Astrocyte (in vitro differentiated cells and primary cell): ENCODE data around the gene FCRLA. TPM values are rescaled to one million over a fixed set of nuclear protein-coding genes. Genes with fewer than 3 reads are reported as not detected.

Experiments used
- DNase-seq: peaks from one replicate; pipeline ENCODE4 v3.0.0-alpha.2; 2010; ENCODE audit warnings: low read depth
- FAIRE-seq: peaks from 2 replicates; lab custom pipeline; 2011; peaks lifted over from hg19 to GRCh38; lab: Jason Lieb, UNC
- H2AFZ ChIP-seq: 2 replicates; pipeline ENCODE4 v1.6.0; 2012; ENCODE audit warnings: low read depth, low read length, inconsistent platforms
- H3K27ac ChIP-seq: 2 replicates; pipeline ENCODE4 v1.5.1; 2011; ENCODE audit warnings: low read depth, low read length, inconsistent platforms
- H3K27me3 ChIP-seq: 2 replicates; pipeline ENCODE4 v1.6.0; 2011; ENCODE audit warnings: low read length, inconsistent platforms; ENCODE audit not compliant: insufficient read depth
- H3K36me3 ChIP-seq: 2 replicates; pipeline ENCODE4 v1.5.1; 2011; ENCODE audit warnings: low read length, inconsistent platforms; ENCODE audit not compliant: insufficient read depth
- H3K4me1 ChIP-seq: 2 replicates; pipeline ENCODE4 v1.5.1; 2011; ENCODE audit warnings: low read length, inconsistent platforms; ENCODE audit not compliant: insufficient read depth
- H3K4me2 ChIP-seq: 2 replicates; pipeline ENCODE4 v1.6.0; 2012; ENCODE audit warnings: low read length, inconsistent platforms
- H3K4me3 ChIP-seq: 2 replicates; pipeline ENCODE4 v1.5.1; 2011; ENCODE audit warnings: low read depth, mild to moderate bottlenecking, low read length, inconsistent platforms; ENCODE audit not compliant: insufficient read depth
- H3K79me2 ChIP-seq: 2 replicates; pipeline ENCODE4 v1.6.0; 2012; ENCODE audit warnings: mild to moderate bottlenecking, low read length, inconsistent platforms; ENCODE audit not compliant: insufficient read depth
- H3K9ac ChIP-seq: 2 replicates; pipeline ENCODE4 v1.6.0; 2012; ENCODE audit warnings: mild to moderate bottlenecking, low read length, inconsistent platforms
- H3K9me3 ChIP-seq: 2 replicates; pipeline ENCODE4 v1.5.1; 2012; ENCODE audit warnings: low read depth, mild to moderate bottlenecking, low read length, inconsistent platforms; ENCODE audit not compliant: insufficient read depth
- H4K20me1 ChIP-seq: 2 replicates; pipeline ENCODE4 v1.6.0; 2012; ENCODE audit warnings: low read length, inconsistent platforms; ENCODE audit not compliant: insufficient read depth
- H3K27ac Mint-ChIP-seq: one replicate; pipeline ENCODE4 v1.8.0; 2021; ENCODE audit warnings: mild to moderate bottlenecking, mixed read lengths; ENCODE audit not compliant: unreplicated experiment
- H3K27me3 Mint-ChIP-seq: one replicate; pipeline ENCODE4 v1.8.0; 2021; ENCODE audit warnings: low read depth, mixed read lengths; ENCODE audit not compliant: unreplicated experiment
- H3K36me3 Mint-ChIP-seq: one replicate; pipeline ENCODE4 v1.8.0; 2021; ENCODE audit warnings: low read depth, mixed read lengths; ENCODE audit not compliant: unreplicated experiment
- H3K4me1 Mint-ChIP-seq: one replicate; pipeline ENCODE4 v1.8.0; 2021; ENCODE audit warnings: low read depth, mixed read lengths; ENCODE audit not compliant: unreplicated experiment
- H3K4me3 Mint-ChIP-seq: one replicate; pipeline ENCODE4 v1.8.0; 2021; ENCODE audit warnings: mild to moderate bottlenecking, moderate library complexity, mixed read lengths; ENCODE audit not compliant: unreplicated experiment
- H3K9me3 Mint-ChIP-seq: one replicate; pipeline ENCODE4 v1.8.0; 2021; ENCODE audit warnings: mild to moderate bottlenecking, mixed read lengths; ENCODE audit not compliant: unreplicated experiment
- CTCF ChIP-seq: IDR thresholded peaks from 2 replicates; pipeline ENCODE4 v1.5.1; 2011; ENCODE audit warnings: low read depth, mild to moderate bottlenecking, inconsistent platforms, low read length, moderate library complexity; ENCODE audit not compliant: insufficient read depth
- EZH2 ChIP-seq: IDR thresholded peaks from 2 replicates; pipeline ENCODE4 v1.6.1; 2012; ENCODE audit warnings: mild to moderate bottlenecking, low read length, inconsistent platforms; ENCODE audit not compliant: insufficient read depth
- total RNA-seq: library from RNA; stranded (reverse); gene quantifications from 2 replicates; pipeline ENCODE4 v1.2.1, GENCODE V29; 2021

FCRLA gene
- total RNA-seq, 1 donor from 2014 or later, result 0.45 TPM

GRCh38 chr1:161676441-161676840 is 30.6 kb upstream of the FCRLA start:
- Mint-ChIP-seq H3K36me3 (no peaks in the 10 kb centered on the region), H3K4me3 (no peak overlapping the region), H3K9me3 (no peaks in the 10 kb centered on the region), H3K4me1 (peaks cover 14% of the 10 kb centered on the region), H3K27me3 (peaks cover 2% of the 10 kb centered on the region), H3K27ac (no peak overlapping the region)
- H3K4me2 ChIP-seq, result no peak overlapping the region
- no peak for FAIRE-seq
- H3K36me3 ChIP-seq, result no peaks in the 10 kb centered on the region
- peaks cover 3% of the 10 kb centered on the region for H3K27me3 ChIP-seq
- H3K27ac ChIP-seq, result no peak overlapping the region
- no peaks in the 10 kb centered on the region for H3K79me2 ChIP-seq
- peaks cover 2% of the 10 kb centered on the region for H3K4me1 ChIP-seq
- DNase-seq, result no peak
- H3K9ac ChIP-seq, result no peak overlapping the region
- no peak overlapping the region for H2AFZ ChIP-seq
- no peaks in the 10 kb centered on the region for H3K9me3 ChIP-seq
- TF ChIP-seq CTCF (no peak), EZH2 (no peak)
- H3K4me3 ChIP-seq, result no peak overlapping the region
- H4K20me1 ChIP-seq, result no peaks in the 10 kb centered on the region

- H2AFZ ChIP-seq, result no peak overlapping the region
- FAIRE-seq, result no peak
Measured at GRCh38 chr1:161676958-161677689, 29.9 kb upstream of the FCRLA start.

More at GRCh38 chr1:161676958-161677689, 29.9 kb upstream of the FCRLA start:
- H3K79me2 ChIP-seq, result no peaks in the 10 kb centered on the region
- H3K4me2 ChIP-seq, result no peak overlapping the region
- H3K27ac ChIP-seq, result no peak overlapping the region
- no peak overlapping the region for H3K27ac Mint-ChIP-seq
- no peak overlapping the region for H3K4me3 ChIP-seq
- H3K36me3 Mint-ChIP-seq, result no peaks in the 10 kb centered on the region
- H3K4me3 Mint-ChIP-seq, result no peak overlapping the region
- H3K27me3 ChIP-seq, result peaks cover 3% of the 10 kb centered on the region
- no peaks in the 10 kb centered on the region for H4K20me1 ChIP-seq
- H3K27me3 Mint-ChIP-seq, result peaks cover 2% of the 10 kb centered on the region
- no peak for DNase-seq
- H3K4me1 Mint-ChIP-seq, result peaks cover 11% of the 10 kb centered on the region
- no peaks in the 10 kb centered on the region for H3K36me3 ChIP-seq
- no peak overlapping the region for H3K9ac ChIP-seq
- H3K9me3 Mint-ChIP-seq, result no peaks in the 10 kb centered on the region
- H3K4me1 ChIP-seq, result no peaks in the 10 kb centered on the region
- TF ChIP-seq EZH2, result no peak
- no peak for TF ChIP-seq CTCF
- H3K9me3 ChIP-seq, result no peaks in the 10 kb centered on the region
